GM18867 (cell line): ENCODE measurements around the gene CITED4.
A peak's percentile ranks its signal among the peaks of the same experiment; 100 is the strongest.
"Not testable (repeated sequence)": the region's sequence is repeated elsewhere in the genome, so short reads cannot be mapped to it uniquely, and the experiment has no call there.

Experiments used
- ATAC-seq: cut with Tn5 transposase; IDR thresholded peaks from one replicate; pipeline ENCODE4 v1.9.1; 2021; ENCODE audit warnings: mild to moderate bottlenecking, moderate library complexity; ENCODE audit not compliant: unreplicated experiment

CITED4 gene

GRCh38 chr1:40862008-40862863 lies at the start of gene CITED4:
CITED4 (minus strand) TSS chr1:40862363; CDS start chr1:40862127, 236 bp downstream.
- peak; percentile 93 for ATAC-seq

- no peak for ATAC-seq
These were observed 48.9 kb upstream of the CITED4 start for GRCh38 chr1:40911105-40911504.

GRCh38 chr1:40909281-40909680 lies 47.1 kb upstream of the CITED4 start:
- ATAC-seq, result no peak

GRCh38 chr1:40908350-40908749 lies 46.2 kb upstream of the CITED4 start:
- ATAC-seq, result no peak

- no peak for ATAC-seq
These were observed 45.7 kb upstream of the CITED4 start for GRCh38 chr1:40907899-40908298.

- no peak for ATAC-seq
These were observed 44.7 kb upstream of the CITED4 start for GRCh38 chr1:40906781-40907400.

- ATAC-seq, result no peak
These were observed 42.9 kb upstream of the CITED4 start for GRCh38 chr1:40905061-40905460.

- no peak for ATAC-seq
These were observed 40.9 kb upstream of the CITED4 start for GRCh38 chr1:40903106-40903505.

- no peak for ATAC-seq
These were observed 40.0 kb upstream of the CITED4 start for GRCh38 chr1:40901886-40902852.

GRCh38 chr1:40899230-40899870 lies 37.2 kb upstream of the CITED4 start:
- no peak for ATAC-seq

GRCh38 chr1:40898431-40898901 lies 36.3 kb upstream of the CITED4 start:
- ATAC-seq, result no peak

GRCh38 chr1:40897513-40897912 lies 35.4 kb upstream of the CITED4 start:
- no peak for ATAC-seq

- no peak for ATAC-seq
These were observed 34.3 kb upstream of the CITED4 start for GRCh38 chr1:40896482-40896881.

GRCh38 chr1:40895601-40896000 lies 33.4 kb upstream of the CITED4 start:
- ATAC-seq, result no peak

GRCh38 chr1:40894858-40895257 lies 32.7 kb upstream of the CITED4 start:
- ATAC-seq, result not testable (repeated sequence)

- ATAC-seq, result no peak
These were observed 32.3 kb upstream of the CITED4 start for GRCh38 chr1:40894455-40894854.

- ATAC-seq, result no peak
These were observed 31.8 kb upstream of the CITED4 start for GRCh38 chr1:40893946-40894345.

GRCh38 chr1:40892354-40892753 lies 30.2 kb upstream of the CITED4 start:
- no peak for ATAC-seq

- ATAC-seq, result no peak
These were observed 28.6 kb upstream of the CITED4 start for GRCh38 chr1:40890771-40891170.

- ATAC-seq, result no peak
These were observed 25.5 kb upstream of the CITED4 start for GRCh38 chr1:40887652-40888051.

- ATAC-seq, result no peak
These were observed 24.8 kb upstream of the CITED4 start for GRCh38 chr1:40887012-40887378.
